Measurements from ENCODE around the gene CCNI2. TPM values are rescaled to one million over a fixed set of nuclear protein-coding genes. Genes with fewer than 3 reads are reported as not detected.

CCNI2 gene
- total RNA-seq, result 9.2 TPM
- polyA plus RNA-seq, result 1 to 10 TPM; 2.1 to 2.8 (median 2.6) TPM

GRCh38 chr5:132746954-132747615 lies at the start of gene CCNI2:
TSS of gene CCNI2 (plus strand) at chr5:132747426. CDS start at chr5:132747496, 70 bp downstream.
- Histone ChIP-seq H3K27me3 (ENCODE audit: control insufficient read depth, insufficient read depth, low read length) (peaks cover 2% of the 10 kb centered on the region), H3K9me3 (ENCODE audit: control insufficient read depth in 2 of 2, low read length in 2 of 2) (peaks cover 0 to 2% of the 10 kb centered on the region in 2 experiments), H3K4me1 (ENCODE audit: control insufficient read depth, insufficient read depth, low read length, poor library complexity, severe bottlenecking) (peaks cover 14% of the 10 kb centered on the region), H3K36me3 (ENCODE audit: control insufficient read depth, insufficient read depth, low read length) (no peaks in the 10 kb centered on the region), H3K27ac (ENCODE audit: insufficient read depth, low read length, poor library complexity, severe bottlenecking) (peak within 1 kb of the TSS; percentile 78), H3K4me3 (ENCODE audit: low read depth, low read length) (peak within 1 kb of the TSS; percentile 73)
- DNase-seq (peak; percentile 66 to 68 (median 67)), ATAC-seq (ENCODE audit: low read depth in 2 of 2) (peak; percentile 79 to 85)
- H3K27ac Mint-ChIP-seq, result peak within 1 kb of the TSS in 1 of 3 donors; percentile 86
- peaks cover 6% of the 10 kb centered on the region for H3K36me3 Mint-ChIP-seq
- peaks cover 8 to 26% (median 22%) of the 10 kb centered on the region in 4 donors for H3K4me1 Mint-ChIP-seq
- peak within 1 kb of the TSS; percentile 83 to 91 (median 86) for H3K4me3 Mint-ChIP-seq
- H3K27me3 Mint-ChIP-seq, result peaks cover 7% of the 10 kb centered on the region
- H3K9me3 Mint-ChIP-seq, result peaks cover 0 to 2% (median 0%) of the 10 kb centered on the region in 7 donors

GRCh38 chr5:132704875-132705274 lies 42.4 kb upstream of the CCNI2 start:
- H3K27ac ChIP-seq (ENCODE audit: insufficient read depth, low read length, poor library complexity, severe bottlenecking), result no peak overlapping the region
- H3K36me3 ChIP-seq (ENCODE audit: control insufficient read depth, insufficient read depth, low read length), result peaks cover 26% of the 10 kb centered on the region
- H3K27ac Mint-ChIP-seq, result no peak overlapping the region
- ATAC-seq (ENCODE audit: low read depth in 2 of 2), result no peak
- no peak overlapping the region for H3K4me3 ChIP-seq (ENCODE audit: low read depth, low read length)
- no peaks in the 10 kb centered on the region for H3K9me3 Mint-ChIP-seq
- no peaks in the 10 kb centered on the region for H3K27me3 ChIP-seq (ENCODE audit: control insufficient read depth, insufficient read depth, low read length)
- no peak for DNase-seq
- no peaks in the 10 kb centered on the region for H3K9me3 ChIP-seq (ENCODE audit: control insufficient read depth in 2 of 2, low read length in 2 of 2)
- peaks cover 43% of the 10 kb centered on the region for H3K36me3 Mint-ChIP-seq
- H3K27me3 Mint-ChIP-seq, result no peaks in the 10 kb centered on the region
- peaks cover 0 to 2% (median 0%) of the 10 kb centered on the region in 4 donors for H3K4me1 Mint-ChIP-seq
- H3K4me3 Mint-ChIP-seq, result no peak overlapping the region
- no peaks in the 10 kb centered on the region for H3K4me1 ChIP-seq (ENCODE audit: control insufficient read depth, insufficient read depth, low read length, poor library complexity, severe bottlenecking)

GRCh38 chr5:132708645-132709044 lies 38.6 kb upstream of the CCNI2 start:
- Mint-ChIP-seq H3K9me3 (no peaks in the 10 kb centered on the region), H3K4me1 (no peaks in the 10 kb centered on the region), H3K27me3 (no peaks in the 10 kb centered on the region), H3K27ac (no peak overlapping the region), H3K36me3 (peaks cover 27% of the 10 kb centered on the region), H3K4me3 (no peak overlapping the region)
- H3K27ac ChIP-seq (ENCODE audit: insufficient read depth, low read length, poor library complexity, severe bottlenecking), result no peak overlapping the region
- no peak for DNase-seq
- no peak overlapping the region for H3K4me3 ChIP-seq (ENCODE audit: low read depth, low read length)
- no peak for ATAC-seq (ENCODE audit: low read depth in 2 of 2)
- no peaks in the 10 kb centered on the region for H3K27me3 ChIP-seq (ENCODE audit: control insufficient read depth, insufficient read depth, low read length)
- H3K36me3 ChIP-seq (ENCODE audit: control insufficient read depth, insufficient read depth, low read length), result no peaks in the 10 kb centered on the region
- H3K9me3 ChIP-seq (ENCODE audit: control insufficient read depth in 2 of 2, low read length in 2 of 2), result no peaks in the 10 kb centered on the region
- no peaks in the 10 kb centered on the region for H3K4me1 ChIP-seq (ENCODE audit: control insufficient read depth, insufficient read depth, low read length, poor library complexity, severe bottlenecking)

GRCh38 chr5:132714456-132715307 lies 32.5 kb upstream of the CCNI2 start:
- H3K27me3 Mint-ChIP-seq, result no peaks in the 10 kb centered on the region
- H3K4me3 Mint-ChIP-seq, result no peak overlapping the region
- peaks cover 5% of the 10 kb centered on the region for H3K36me3 ChIP-seq (ENCODE audit: control insufficient read depth, insufficient read depth, low read length)
- peak in 1 of 3 donors; percentile 31 for DNase-seq
- no peak overlapping the region for H3K27ac ChIP-seq (ENCODE audit: insufficient read depth, low read length, poor library complexity, severe bottlenecking)
- no peak for ATAC-seq (ENCODE audit: low read depth in 2 of 2)
- H3K27me3 ChIP-seq (ENCODE audit: control insufficient read depth, insufficient read depth, low read length), result no peaks in the 10 kb centered on the region
- no peak overlapping the region for H3K4me3 ChIP-seq (ENCODE audit: low read depth, low read length)
- peaks cover 0 to 4% (median 0%) of the 10 kb centered on the region in 4 donors for H3K4me1 Mint-ChIP-seq
- H3K4me1 ChIP-seq (ENCODE audit: control insufficient read depth, insufficient read depth, low read length, poor library complexity, severe bottlenecking), result no peaks in the 10 kb centered on the region
- peaks cover 12% of the 10 kb centered on the region for H3K36me3 Mint-ChIP-seq
- H3K9me3 Mint-ChIP-seq, result no peaks in the 10 kb centered on the region
- H3K27ac Mint-ChIP-seq, result no peak overlapping the region
- H3K9me3 ChIP-seq (ENCODE audit: control insufficient read depth in 2 of 2, low read length in 2 of 2), result no peaks in the 10 kb centered on the region

- H3K9me3 Mint-ChIP-seq, result no peaks in the 10 kb centered on the region
- Histone ChIP-seq H3K9me3 (ENCODE audit: control insufficient read depth in 2 of 2, low read length in 2 of 2) (no peaks in the 10 kb centered on the region), H3K4me3 (ENCODE audit: low read depth, low read length) (no peak overlapping the region), H3K27ac (ENCODE audit: insufficient read depth, low read length, poor library complexity, severe bottlenecking) (no peak overlapping the region), H3K27me3 (ENCODE audit: control insufficient read depth, insufficient read depth, low read length) (no peaks in the 10 kb centered on the region), H3K4me1 (ENCODE audit: control insufficient read depth, insufficient read depth, low read length, poor library complexity, severe bottlenecking) (no peaks in the 10 kb centered on the region), H3K36me3 (ENCODE audit: control insufficient read depth, insufficient read depth, low read length) (peaks cover 12% of the 10 kb centered on the region)
- H3K4me3 Mint-ChIP-seq, result no peak overlapping the region
- no peak overlapping the region for H3K27ac Mint-ChIP-seq
- ATAC-seq (ENCODE audit: low read depth in 2 of 2), result no peak
- H3K36me3 Mint-ChIP-seq, result peaks cover 23% of the 10 kb centered on the region
- no peaks in the 10 kb centered on the region for H3K27me3 Mint-ChIP-seq
- no peak for DNase-seq
- H3K4me1 Mint-ChIP-seq, result peaks cover 0 to 4% (median under 1%) of the 10 kb centered on the region in 4 donors
Observed at GRCh38 chr5:132718544-132719312, 28.5 kb upstream of the CCNI2 start.

DNA sequence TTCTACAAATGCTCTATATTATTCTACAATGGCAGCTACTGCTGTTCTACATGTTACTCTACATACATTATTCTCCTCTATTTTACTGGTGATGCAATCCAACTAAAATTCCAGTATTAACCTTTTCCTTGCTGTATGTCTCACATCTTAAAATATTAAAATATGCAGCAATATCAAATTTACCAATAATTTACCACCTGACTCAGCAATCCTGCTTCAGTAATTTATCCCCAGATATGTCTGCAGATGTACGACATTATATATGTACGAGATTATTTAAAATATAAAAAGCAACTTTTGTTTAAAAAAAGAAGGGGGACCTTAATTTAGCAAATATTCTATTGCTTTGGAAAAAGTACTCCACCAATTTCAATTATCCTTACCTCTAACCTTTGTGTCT lies 21.5 kb upstream of the CCNI2 start:
- Histone ChIP-seq H3K27me3 (ENCODE audit: control insufficient read depth, insufficient read depth, low read length) (no peaks in the 10 kb centered on the region), H3K4me3 (ENCODE audit: low read depth, low read length) (no peak overlapping the region), H3K4me1 (ENCODE audit: control insufficient read depth, insufficient read depth, low read length, poor library complexity, severe bottlenecking) (no peaks in the 10 kb centered on the region), H3K27ac (ENCODE audit: insufficient read depth, low read length, poor library complexity, severe bottlenecking) (no peak overlapping the region), H3K9me3 (ENCODE audit: control insufficient read depth in 2 of 2, low read length in 2 of 2) (no peaks in the 10 kb centered on the region), H3K36me3 (ENCODE audit: control insufficient read depth, insufficient read depth, low read length) (peaks cover 22% of the 10 kb centered on the region)
- Mint-ChIP-seq H3K9me3 (peaks cover 0 to 1% (median 0%) of the 10 kb centered on the region in 7 donors), H3K4me1 (peaks cover 8 to 20% (median 11%) of the 10 kb centered on the region in 4 donors), H3K4me3 (no peak overlapping the region), H3K27ac (no peak overlapping the region), H3K27me3 (no peaks in the 10 kb centered on the region), H3K36me3 (peaks cover 33% of the 10 kb centered on the region)
- DNase-seq, result no peak
- no peak for ATAC-seq (ENCODE audit: low read depth in 2 of 2)

DNA sequence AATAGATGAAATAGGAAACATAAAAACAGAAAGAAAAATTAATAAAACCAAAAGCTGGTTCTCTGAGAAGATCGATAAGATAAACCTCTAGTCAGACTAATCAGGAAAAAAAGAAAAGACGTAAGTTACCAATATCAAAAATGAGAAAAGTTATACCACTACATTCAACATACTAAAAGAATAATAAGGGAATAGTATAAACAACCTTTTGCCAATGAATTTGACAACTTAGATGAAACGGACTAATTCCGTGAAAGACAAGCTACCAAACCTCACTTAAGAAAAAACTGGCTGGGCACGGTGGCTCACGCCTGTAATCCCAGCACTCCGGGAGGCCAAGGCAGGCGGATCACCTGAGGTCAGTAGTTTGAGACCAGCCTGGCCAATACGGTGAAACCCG lies 17.3 kb upstream of the CCNI2 start:
- Histone ChIP-seq H3K4me3 (ENCODE audit: low read depth, low read length) (no peak overlapping the region), H3K27ac (ENCODE audit: insufficient read depth, low read length, poor library complexity, severe bottlenecking) (no peak overlapping the region), H3K4me1 (ENCODE audit: control insufficient read depth, insufficient read depth, low read length, poor library complexity, severe bottlenecking) (no peaks in the 10 kb centered on the region), H3K27me3 (ENCODE audit: control insufficient read depth, insufficient read depth, low read length) (no peaks in the 10 kb centered on the region), H3K9me3 (ENCODE audit: control insufficient read depth in 2 of 2, low read length in 2 of 2) (no peaks in the 10 kb centered on the region), H3K36me3 (ENCODE audit: control insufficient read depth, insufficient read depth, low read length) (peaks cover 32% of the 10 kb centered on the region)
- DNase-seq (no peak), ATAC-seq (ENCODE audit: low read depth in 2 of 2) (no peak)
- Mint-ChIP-seq H3K4me1 (peaks cover 23 to 28% (median 26%) of the 10 kb centered on the region in 4 donors), H3K4me3 (no peak overlapping the region), H3K27me3 (no peaks in the 10 kb centered on the region), H3K36me3 (peaks cover 23% of the 10 kb centered on the region), H3K9me3 (no peaks in the 10 kb centered on the region), H3K27ac (no peak overlapping the region)
